Erythroblast (primary cell): Measurements from ENCODE around the gene CPLANE2.

ENCODE experiments used
- GATA1 ChIP-seq: IDR thresholded peaks from 2 replicates; pipeline ENCODE4 v1.6.1; 2011; ENCODE audit warnings: low read depth, mild to moderate bottlenecking, control low read depth, low read length, moderate library complexity
- POLR2A ChIP-seq: IDR thresholded peaks from 2 replicates; pipeline ENCODE4 v1.6.1; 2011; ENCODE audit warnings: mild to moderate bottlenecking, low read length

GRCh38 chr1:16253332-16253922, 16.4 kb upstream of the CPLANE2 start:
- TF ChIP-seq POLR2A (no peak), GATA1 (no peak)
